Skeletal muscle tissue (tissue), 4 donors: ENCODE data around the gene MYO1E. TPM values are rescaled to one million over a fixed set of nuclear protein-coding genes. Genes with fewer than 3 reads are reported as not detected.

Source experiments
- H3K27ac ChIP-seq: one replicate; pipeline ENCODE4 v1.7.0; 2013; ENCODE audit warnings: mild to moderate bottlenecking, low read depth, low read length, inconsistent platforms
- H3K27me3 ChIP-seq, 3 donors: one replicate each; pipeline ENCODE4 v1.7.0; 2013; ENCODE audit warnings: low read length in 3 of 3; ENCODE audit not compliant: control insufficient read depth in 3 of 3, insufficient read depth in 3 of 3
- H3K36me3 ChIP-seq, 3 donors: one replicate each; pipeline ENCODE4 v1.7.0; 2013; ENCODE audit warnings: low read length in 3 of 3; ENCODE audit not compliant: control insufficient read depth in 3 of 3, insufficient read depth in 3 of 3
- H3K4me1 ChIP-seq, 3 donors: one replicate each; pipeline ENCODE4 v1.7.0; 2013; ENCODE audit warnings: low read length in 3 of 3, mild to moderate bottlenecking in 3 of 3; ENCODE audit not compliant: control insufficient read depth in 3 of 3, insufficient read depth in 3 of 3
- H3K4me3 ChIP-seq, 3 donors: one replicate each; pipeline ENCODE4 v1.7.0; 2013; ENCODE audit warnings: low read length in 3 of 3
- H3K9ac ChIP-seq, 3 donors: one replicate each; pipeline ENCODE4 v1.7.0; 2013; ENCODE audit warnings: low read length in 3 of 3, mild to moderate bottlenecking in 3 of 3, moderate library complexity in 2 of 3, low read depth in 1 of 3
- H3K9me3 ChIP-seq, 3 donors: one replicate each; pipeline ENCODE4 v1.7.0; 2013; ENCODE audit warnings: low read length in 3 of 3; ENCODE audit not compliant: control insufficient read depth in 3 of 3
- total RNA-seq: library from RNA; depleted of rRNA; stranded (reverse); fragments of >200 nt; gene quantifications from one replicate; pipeline ENCODE4 v1.2.3, GENCODE V29; 2014
- donor health status: Osteomylitis.

The MYO1E gene
- total RNA-seq, 1 donor from 2014 or later: 29.7 TPM

- H3K4me3 ChIP-seq: no peak overlapping the region
- H3K9ac ChIP-seq: no peak overlapping the region
- no peak overlapping the region for H3K27ac ChIP-seq
- peaks cover 0 to 8% (median 3%) of the 10 kb centered on the region in 3 donors for H3K4me1 ChIP-seq
- H3K27me3 ChIP-seq: no peaks in the 10 kb centered on the region
- no peaks in the 10 kb centered on the region for H3K36me3 ChIP-seq
- no peaks in the 10 kb centered on the region for H3K9me3 ChIP-seq
Measured at GRCh38 chr15:59307165-59307537, 65.5 kb downstream of the MYO1E start.

- Histone ChIP-seq H3K4me3 (no peak overlapping the region), H3K27me3 (no peaks in the 10 kb centered on the region), H3K9ac (no peak overlapping the region), H3K36me3 (no peaks in the 10 kb centered on the region), H3K27ac (no peak overlapping the region), H3K9me3 (no peaks in the 10 kb centered on the region), H3K4me1 (peaks cover 0 to 9% (median 3%) of the 10 kb centered on the region in 3 donors)
Measured at GRCh38 chr15:59306520-59307164, 66.0 kb downstream of the MYO1E start.

- peak overlapping the region; percentile 19 for H3K27ac ChIP-seq
- H3K4me1 ChIP-seq: peaks cover 4 to 20% (median 11%) of the 10 kb centered on the region in 3 donors
- no peak overlapping the region for H3K9ac ChIP-seq
- no peaks in the 10 kb centered on the region for H3K27me3 ChIP-seq
- H3K4me3 ChIP-seq: no peak overlapping the region
- no peaks in the 10 kb centered on the region for H3K36me3 ChIP-seq
- H3K9me3 ChIP-seq: no peaks in the 10 kb centered on the region
Measured at GRCh38 chr15:59304807-59305206, 67.9 kb downstream of the MYO1E start.

- Histone ChIP-seq H3K9me3 (no peaks in the 10 kb centered on the region), H3K36me3 (no peaks in the 10 kb centered on the region), H3K27me3 (no peaks in the 10 kb centered on the region), H3K4me3 (no peak overlapping the region), H3K4me1 (peaks cover 4 to 20% (median 16%) of the 10 kb centered on the region in 3 donors), H3K9ac (no peak overlapping the region), H3K27ac (no peak overlapping the region)
Measured at GRCh38 chr15:59304034-59304795, 68.5 kb downstream of the MYO1E start.

- H3K4me1 ChIP-seq: peaks cover 4 to 20% (median 16%) of the 10 kb centered on the region in 3 donors
- no peak overlapping the region for H3K9ac ChIP-seq
- no peaks in the 10 kb centered on the region for H3K36me3 ChIP-seq
- no peaks in the 10 kb centered on the region for H3K9me3 ChIP-seq
- H3K27ac ChIP-seq: no peak overlapping the region
- H3K27me3 ChIP-seq: no peaks in the 10 kb centered on the region
- no peak overlapping the region for H3K4me3 ChIP-seq
Measured at GRCh38 chr15:59303633-59304032, 69.0 kb downstream of the MYO1E start.

- Histone ChIP-seq H3K9ac (no peak overlapping the region), H3K27me3 (no peaks in the 10 kb centered on the region), H3K4me1 (peaks cover 4 to 20% (median 16%) of the 10 kb centered on the region in 3 donors), H3K4me3 (no peak overlapping the region), H3K9me3 (no peaks in the 10 kb centered on the region), H3K36me3 (no peaks in the 10 kb centered on the region), H3K27ac (no peak overlapping the region)
Measured at GRCh38 chr15:59303136-59303535, 69.5 kb downstream of the MYO1E start.

- Histone ChIP-seq H3K27me3 (no peaks in the 10 kb centered on the region), H3K4me1 (peaks cover 5 to 17% (median 16%) of the 10 kb centered on the region in 3 donors)
Measured at GRCh38 chr15:59301527-59301926, 71.1 kb downstream of the MYO1E start.

GRCh38 chr15:59300618-59301139, 72.0 kb downstream of the MYO1E start:
- H3K36me3 ChIP-seq: no peaks in the 10 kb centered on the region
- no peaks in the 10 kb centered on the region for H3K9me3 ChIP-seq
- peaks cover 14 to 25% (median 25%) of the 10 kb centered on the region in 3 donors for H3K4me1 ChIP-seq
- peak overlapping the region in 1 of 3 donors; percentile 39 for H3K4me3 ChIP-seq
- H3K9ac ChIP-seq: peak overlapping the region in 1 of 3 donors; percentile 53
- H3K27ac ChIP-seq: peak overlapping the region; percentile 18
- H3K27me3 ChIP-seq: no peaks in the 10 kb centered on the region

More at GRCh38 chr15:59301527-59301926, 71.1 kb downstream of the MYO1E start:
- H3K27ac ChIP-seq: no peak overlapping the region
- H3K36me3 ChIP-seq: no peaks in the 10 kb centered on the region
- H3K9ac ChIP-seq: no peak overlapping the region
- no peaks in the 10 kb centered on the region for H3K9me3 ChIP-seq
- no peak overlapping the region for H3K4me3 ChIP-seq

GRCh38 chr15:59299929-59300617, 72.6 kb downstream of the MYO1E start:
- Histone ChIP-seq H3K4me3 (peak overlapping the region in 2 of 3 donors; percentile 2 to 39), H3K36me3 (no peaks in the 10 kb centered on the region), H3K9ac (peak overlapping the region in 1 of 3 donors; percentile 53), H3K27me3 (no peaks in the 10 kb centered on the region), H3K27ac (peak overlapping the region; percentile 37), H3K4me1 (peaks cover 20 to 31% (median 29%) of the 10 kb centered on the region in 3 donors), H3K9me3 (no peaks in the 10 kb centered on the region)
